Endothelial cell of umbilical vein (primary cell): Measurements from ENCODE around the gene PIK3R2. TPM values are rescaled to one million over a fixed set of nuclear protein-coding genes. Genes with fewer than 3 reads are reported as not detected.

Experiments
- BruUV-seq: library from RNA; stranded (reverse); fragments of 400-500 nt; replicated peaks from 2 replicates; lab custom pipeline; 2021; lab: Mats Ljungman, UMichigan
- CTCF ChIA-PET: fragments of 300-600, 350-600 bp; sonication (Branson Sonifier 250); formaldehyde crosslinking; loops from one replicate; lab custom pipeline; 2021; ENCODE audit warnings: antibody characterized with exemption, inconsistent platforms; lab: Charles Lee
- POLR2A ChIA-PET: fragments of 300-600, 350-600 bp; sonication (Branson Sonifier 250); formaldehyde crosslinking; loops from one replicate; lab custom pipeline; 2021; ENCODE audit warnings: antibody characterized with exemption, inconsistent platforms; lab: Charles Lee
- DNase-seq: peaks from one replicate; pipeline ENCODE4 v3.0.0-alpha.2; 2011; ENCODE audit warnings: low read depth, low spot score
- FAIRE-seq: peaks from 2 replicates; lab custom pipeline; 2011; peaks lifted over from hg19 to GRCh38; lab: Jason Lieb, UNC
- H2AFZ ChIP-seq: 2 replicates; pipeline ENCODE4 v1.6.0; 2012; ENCODE audit warnings: low read depth, low read length, control low read depth, inconsistent platforms
- H3K27ac ChIP-seq: 2 replicates; pipeline ENCODE4 v1.5.1; 2011; ENCODE audit warnings: low read depth, mild to moderate bottlenecking, control low read depth, low read length, moderate library complexity; ENCODE audit not compliant: insufficient read depth
- H3K27me3 ChIP-seq, 2 experiments: 2 replicates each; pipeline versions ENCODE4 v1.6.0 to v1.6.1; 2011; ENCODE audit warnings: low read length in 2 of 2, mixed read lengths in 1 of 2; ENCODE audit not compliant: control insufficient read depth in 2 of 2, insufficient read depth in 2 of 2
- H3K36me3 ChIP-seq, 2 experiments: 2 replicates in 1 of 2; 3 replicates in 1 of 2; pipeline ENCODE4 v1.5.1; 2011; ENCODE audit warnings: low read length in 2 of 2, mild to moderate bottlenecking in 1 of 2, moderate library complexity in 1 of 2; ENCODE audit not compliant: control insufficient read depth in 2 of 2, insufficient read depth in 2 of 2; ENCODE audit errors: extremely low read depth in 1 of 2
- H3K4me1 ChIP-seq: 3 replicates; pipeline ENCODE4 v1.5.1; 2011; ENCODE audit warnings: mild to moderate bottlenecking, low read length; ENCODE audit not compliant: control insufficient read depth, insufficient read depth; ENCODE audit errors: extremely low read depth
- H3K4me2 ChIP-seq: 2 replicates; pipeline ENCODE4 v1.6.1; 2011; ENCODE audit warnings: low read length, control low read depth, mixed read lengths; ENCODE audit not compliant: insufficient read depth
- H3K4me3 ChIP-seq, 3 experiments: fragments of 200-600 bp in 1 of 3; sonication (generic), shearing (Covaris generic) in 1 of 3; replicated peaks in 1 of 3; 2 replicates each; pipeline ENCODE4 v1.5.1; 2011 to 2016; ENCODE audit warnings: control low read depth in 3 of 3, low read length in 3 of 3, mild to moderate bottlenecking in 2 of 3, inconsistent platforms in 1 of 3, low read depth in 1 of 3, moderate library complexity in 1 of 3; ENCODE audit not compliant: insufficient read depth in 1 of 3
- H3K79me2 ChIP-seq: 2 replicates; pipeline ENCODE4 v1.6.0; 2012; ENCODE audit warnings: low read length, inconsistent platforms; ENCODE audit not compliant: control insufficient read depth, insufficient read depth
- H3K9ac ChIP-seq: replicated peaks from 2 replicates; pipeline ENCODE3; 2011; ENCODE audit warnings: low read length, control low read depth; ENCODE audit not compliant: insufficient read depth; ENCODE audit errors: extremely low read depth
- H3K9me1 ChIP-seq: replicated peaks from 3 replicates; pipeline ENCODE4 v1.6.0; 2011; ENCODE audit warnings: mild to moderate bottlenecking, low read length; ENCODE audit not compliant: control insufficient read depth, insufficient read depth; ENCODE audit errors: extremely low read depth
- H3K9me3 ChIP-seq: replicated peaks from 2 replicates; pipeline ENCODE4 v1.5.1; 2012; ENCODE audit warnings: low read length, inconsistent platforms; ENCODE audit not compliant: control insufficient read depth, insufficient read depth
- H4K20me1 ChIP-seq: replicated peaks from 2 replicates; pipeline ENCODE3; 2011; ENCODE audit warnings: mild to moderate bottlenecking, low read length; ENCODE audit not compliant: control insufficient read depth, insufficient read depth; ENCODE audit errors: extremely low read depth
- CTCF ChIP-seq, 2 donors: IDR thresholded peaks; 1 replicate in 1 of 2; 2 replicates in 1 of 2; pipeline ENCODE4 v1.5.1; 2011; ENCODE audit warnings: low read length in 2 of 2, mild to moderate bottlenecking in 2 of 2, moderate library complexity in 2 of 2, control low read depth in 1 of 2, inconsistent platforms in 1 of 2, low read depth in 1 of 2; ENCODE audit not compliant: insufficient read depth in 1 of 2; ENCODE audit errors: extremely low read depth in 1 of 2
- EZH2 ChIP-seq: IDR thresholded peaks from 2 replicates; pipeline ENCODE4 v1.6.1; 2012; ENCODE audit warnings: borderline replicate concordance, low read depth, mild to moderate bottlenecking, moderate library complexity, low read length, inconsistent platforms; ENCODE audit not compliant: severe bottlenecking
- FOS ChIP-seq: IDR thresholded peaks from 2 replicates; pipeline ENCODE4 v1.6.1; 2011; ENCODE audit warnings: mild to moderate bottlenecking, low read length, moderate library complexity, borderline replicate concordance; ENCODE audit not compliant: insufficient read depth
- GATA2 ChIP-seq: IDR thresholded peaks from 2 replicates; pipeline ENCODE4 v1.7.0; 2011; ENCODE audit warnings: low read depth, mild to moderate bottlenecking, moderate library complexity, mixed read lengths, low read length; ENCODE audit not compliant: insufficient read length, insufficient read depth
- JUN ChIP-seq: IDR thresholded peaks from 2 replicates; pipeline ENCODE4 v1.6.1; 2011; ENCODE audit warnings: borderline replicate concordance, low read depth; ENCODE audit not compliant: insufficient read length, insufficient read depth
- MAX ChIP-seq: IDR thresholded peaks from 2 replicates; pipeline ENCODE4 v1.6.1; 2011; ENCODE audit not compliant: insufficient read depth, insufficient read length
- MYC ChIP-seq: IDR thresholded peaks from one replicate; pipeline ENCODE4 v1.6.1; 2011; ENCODE audit warnings: mild to moderate bottlenecking, low read depth, low read length
- POLR2A ChIP-seq: IDR thresholded peaks from 2 replicates; pipeline ENCODE4 v1.6.1; 2012; ENCODE audit warnings: low read depth, mild to moderate bottlenecking, control low read depth, low read length
- POLR2AphosphoS5 ChIP-seq: IDR thresholded peaks from 2 replicates; pipeline ENCODE4 v1.6.1; 2012; ENCODE audit warnings: low read depth, mild to moderate bottlenecking, control low read depth, low read length, moderate library complexity; ENCODE audit not compliant: insufficient read depth
- dilution Hi-C: fragments of 300-500 bp; cut with MboI; formaldehyde crosslinking; loops from one replicate; pipeline ENCODE4 v1.15.0; 2019; ENCODE audit warnings: low sequenced_read_pairs; ENCODE audit not compliant: extremely low pct_ligation_motif_present
- intact Hi-C: fragments of 100-400 bp; cut with micrococcal nuclease; formaldehyde crosslinking; loops from one replicate; pipeline ENCODE4 v1.10.0; 2022
- polyA plus RNA-seq, 4 experiments: library from polyadenylated mRNA; depleted of rRNA in 3 of 4; stranded (reverse) in 3 of 4; unstranded in 1 of 4; fragments of >200 nt; gene quantifications; 2 replicates each; pipeline versions ENCODE4 v1.2.1 to v1.2.3, GENCODE V29; 2011 to 2012; ENCODE audit warnings: missing spikeins in 1 of 4
- total RNA-seq: library from RNA; stranded (reverse); gene quantifications from 2 replicates; pipeline ENCODE4 v1.2.3, GENCODE V29; 2021

PIK3R2 gene
- total and polyA plus RNA-seq, 2 donors (not counting 3 experiments of a cell fraction or from before 2014, with no cell fraction given), result 8.1 to 15.2 TPM

- Histone ChIP-seq H3K4me3 (no peak overlapping the region), H3K4me2 (no peak overlapping the region), H2AFZ (no peak overlapping the region), H4K20me1 (no peaks in the 10 kb centered on the region), H3K27ac (no peak overlapping the region), H3K4me1 (peaks cover 23% of the 10 kb centered on the region), H3K79me2 (peaks cover 11% of the 10 kb centered on the region), H3K36me3 (peaks cover 0 to 7% of the 10 kb centered on the region in 2 experiments), H3K9me1 (no peaks in the 10 kb centered on the region), H3K27me3 (no peaks in the 10 kb centered on the region), H3K9ac (no peak overlapping the region), H3K9me3 (no peaks in the 10 kb centered on the region)
- intact Hi-C loops, result no loop called here
- ChIA-PET CTCF (interaction anchor here (0.8 to 1.7 kb wide), 2 partner anchors 12 to 42 kb away, joined by 4 to 6 read pairs; no protein-coding TSS in a partner anchor), POLR2A (interaction anchor here (0.7 kb wide), 1 partner anchor 126 kb away, joined by 5 read pairs; the partner anchor contains the start of gene JUND)
- DNase-seq (no peak), FAIRE-seq (no peak)
- no TSS peak for BruUV-seq
- no peak for TF ChIP-seq MYC
- TF ChIP-seq POLR2A, result no peak
- TF ChIP-seq POLR2AphosphoS5, result no peak
- no peak for TF ChIP-seq CTCF (IDR thresholded peaks at IDR 0.05; ENCODE audit: extremely low read depth in 1 of 2, insufficient read depth in 1 of 2, low read depth in 1 of 2, low read length in 2 of 2)
- no peak for TF ChIP-seq MAX
- no peak for TF ChIP-seq EZH2
- TF ChIP-seq JUN, result no peak
- no peak for TF ChIP-seq FOS
- TF ChIP-seq GATA2, result no peak
- dilution Hi-C loops, result no loop called here
Measured at GRCh38 chr19:18155095-18156087, 2.4 kb downstream of the PIK3R2 start.
